Measurements from ENCODE around the gene PRR36.

DNA sequence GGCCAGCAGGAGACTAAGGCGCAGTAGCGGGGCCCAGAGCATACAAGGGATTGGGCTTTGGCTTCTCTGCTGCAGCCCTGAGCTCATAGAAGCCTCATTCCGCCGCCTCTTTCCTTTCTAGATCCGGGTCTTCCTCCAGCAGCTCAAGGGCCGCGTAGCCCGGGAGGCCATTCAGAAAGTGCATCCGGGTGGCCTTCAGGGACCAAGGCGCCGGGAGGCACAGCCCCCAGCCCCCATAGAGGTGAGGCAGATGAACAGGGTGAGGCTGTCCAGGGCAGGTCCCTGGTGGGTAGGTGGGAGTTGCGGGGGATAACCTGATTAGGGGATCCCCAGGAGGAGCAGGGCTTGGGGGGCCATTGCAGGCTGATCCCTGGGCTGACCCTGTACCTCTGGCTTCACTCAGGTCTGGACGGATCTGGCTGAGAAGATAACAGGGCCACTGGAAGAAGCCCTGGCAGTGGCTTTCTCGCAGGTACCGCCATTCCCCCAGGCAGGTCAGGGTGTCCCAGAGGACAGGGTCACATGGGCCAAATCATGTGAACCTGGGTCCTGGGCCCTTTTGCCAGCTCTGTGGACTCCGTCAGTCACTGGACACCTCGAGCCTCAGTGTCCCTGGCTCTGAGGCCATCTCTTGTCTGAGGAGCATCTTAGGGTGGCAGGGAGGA, 47.2 kb upstream of the PRR36 start:
- TF ChIP-seq POLR2A (IDR thresholded peaks at IDR 0.05) (no peak), EP300 (IDR thresholded peaks at IDR 0.05) (no peak)
- TF ChIP-seq, protein P1, sequence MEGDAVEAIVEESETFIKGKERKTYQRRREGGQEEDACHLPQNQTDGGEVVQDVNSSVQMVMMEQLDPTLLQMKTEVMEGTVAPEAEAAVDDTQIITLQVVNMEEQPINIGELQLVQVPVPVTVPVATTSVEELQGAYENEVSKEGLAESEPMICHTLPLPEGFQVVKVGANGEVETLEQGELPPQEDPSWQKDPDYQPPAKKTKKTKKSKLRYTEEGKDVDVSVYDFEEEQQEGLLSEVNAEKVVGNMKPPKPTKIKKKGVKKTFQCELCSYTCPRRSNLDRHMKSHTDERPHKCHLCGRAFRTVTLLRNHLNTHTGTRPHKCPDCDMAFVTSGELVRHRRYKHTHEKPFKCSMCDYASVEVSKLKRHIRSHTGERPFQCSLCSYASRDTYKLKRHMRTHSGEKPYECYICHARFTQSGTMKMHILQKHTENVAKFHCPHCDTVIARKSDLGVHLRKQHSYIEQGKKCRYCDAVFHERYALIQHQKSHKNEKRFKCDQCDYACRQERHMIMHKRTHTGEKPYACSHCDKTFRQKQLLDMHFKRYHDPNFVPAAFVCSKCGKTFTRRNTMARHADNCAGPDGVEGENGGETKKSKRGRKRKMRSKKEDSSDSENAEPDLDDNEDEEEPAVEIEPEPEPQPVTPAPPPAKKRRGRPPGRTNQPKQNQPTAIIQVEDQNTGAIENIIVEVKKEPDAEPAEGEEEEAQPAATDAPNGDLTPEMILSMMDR (IDR thresholded peaks at IDR 0.05) = no peak

Measured in stomach (tissue), 4 donors.